Endothelial cell (in vitro differentiated cells): ENCODE data around the gene CTAG2. TPM values are rescaled to one million over a fixed set of nuclear protein-coding genes. Genes with fewer than 3 reads are reported as not detected.
"Not testable (repeated sequence)": the region's sequence is repeated elsewhere in the genome, so short reads cannot be mapped to it uniquely, and the experiment has no call there.

Experiments
- DNase-seq: peaks from one replicate; pipeline ENCODE4 v3.0.0; 2021; ENCODE audit warnings: low spot score
- H3K27ac Mint-ChIP-seq: one replicate; pipeline ENCODE4 v1.8.0; 2021; ENCODE audit warnings: mixed read lengths, inconsistent platforms; ENCODE audit not compliant: unreplicated experiment
- H3K27me3 Mint-ChIP-seq: one replicate; pipeline ENCODE4 v1.8.0; 2021; ENCODE audit warnings: mild to moderate bottlenecking, moderate library complexity, mixed read lengths, inconsistent platforms; ENCODE audit not compliant: unreplicated experiment
- H3K36me3 Mint-ChIP-seq: one replicate; pipeline ENCODE4 v1.8.0; 2021; ENCODE audit warnings: mild to moderate bottlenecking, low read depth, mixed read lengths, inconsistent platforms; ENCODE audit not compliant: unreplicated experiment
- H3K4me1 Mint-ChIP-seq: one replicate; pipeline ENCODE4 v1.8.0; 2021; ENCODE audit warnings: mild to moderate bottlenecking, mixed read lengths, inconsistent platforms; ENCODE audit not compliant: unreplicated experiment
- H3K4me3 Mint-ChIP-seq: one replicate; pipeline ENCODE4 v1.8.0; 2021; ENCODE audit warnings: mild to moderate bottlenecking, mixed read lengths, inconsistent platforms; ENCODE audit not compliant: unreplicated experiment
- H3K9me3 Mint-ChIP-seq: one replicate; pipeline ENCODE4 v1.8.0; 2021; ENCODE audit warnings: mixed read lengths, inconsistent platforms; ENCODE audit not compliant: unreplicated experiment
- CTCF ChIP-seq: fragments of 200-600 bp; sonication (generic); IDR thresholded peaks from one replicate; pipeline ENCODE4 v1.5.0; 2021; ENCODE audit warnings: antibody characterized with exemption; ENCODE audit not compliant: unreplicated experiment
- total RNA-seq: library from RNA; stranded (reverse); fragmentation: NEBNext Ultra II Directional; extraction: Animal tissue kit (Norgen Biotek cat#: 25700); gene quantifications from one replicate; pipeline ENCODE4 v1.2.1, GENCODE V29; 2021; ENCODE audit not compliant: unreplicated experiment

CTAG2 gene
- total RNA-seq, 1 donor from 2014 or later = not detected

DNA sequence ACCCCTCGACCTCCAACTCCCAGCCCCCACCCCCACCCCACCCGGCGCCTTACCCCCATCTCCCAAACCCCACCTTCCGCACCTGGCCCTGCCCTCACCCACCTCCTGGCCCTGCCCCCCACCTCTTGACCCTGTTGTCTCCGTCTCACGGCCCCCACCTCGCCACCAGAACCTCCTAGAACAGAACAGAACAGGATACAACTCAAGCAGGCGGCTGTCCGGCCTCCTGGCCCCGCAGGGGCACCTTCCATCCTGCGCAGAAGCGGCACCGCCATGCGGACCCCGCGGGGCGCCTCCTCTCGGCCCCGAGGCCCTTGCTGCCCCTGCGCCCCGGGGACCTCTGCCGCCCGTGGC is 354 bp downstream of the CTAG2 start:
- Mint-ChIP-seq H3K36me3 (no peaks in the 10 kb centered on the region), H3K4me1 (peaks cover 5% of the 10 kb centered on the region), H3K9me3 (no peaks in the 10 kb centered on the region), H3K27me3 (peaks cover 5% of the 10 kb centered on the region), H3K27ac (no peak overlapping the region), H3K4me3 (no peak overlapping the region)
- DNase-seq = no peak
- TF ChIP-seq CTCF = no peak

- peaks cover 5% of the 10 kb centered on the region for H3K4me1 Mint-ChIP-seq
These were observed 900 bp downstream of the CTAG2 start for GRCh38 chrX:154652311-154653047.

DNA sequence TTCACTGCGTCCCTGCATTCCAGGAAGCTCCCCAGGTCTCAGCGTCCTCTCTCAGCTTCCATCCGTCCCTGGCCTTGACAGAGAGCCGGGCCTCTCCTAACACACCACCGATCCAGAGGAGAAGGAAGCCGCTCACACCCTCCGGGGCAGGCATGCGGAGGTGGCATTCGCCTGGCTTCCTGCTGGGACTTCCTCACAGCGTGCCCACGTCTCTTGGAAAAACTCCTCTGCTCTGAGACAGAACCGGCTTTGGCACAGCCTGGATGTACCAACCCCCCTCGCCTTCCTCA is 3.2 kb downstream of the CTAG2 start:
- Mint-ChIP-seq H3K4me1 (peaks cover 5% of the 10 kb centered on the region), H3K4me3 (no peak overlapping the region), H3K27me3 (peaks cover 5% of the 10 kb centered on the region), H3K36me3 (no peaks in the 10 kb centered on the region), H3K9me3 (no peaks in the 10 kb centered on the region), H3K27ac (no peak overlapping the region)
- no peak for DNase-seq
- no peak for TF ChIP-seq CTCF

More at GRCh38 chrX:154652311-154653047, 900 bp downstream of the CTAG2 start:
- H3K27me3 Mint-ChIP-seq = peaks cover 5% of the 10 kb centered on the region
- no peaks in the 10 kb centered on the region for H3K36me3 Mint-ChIP-seq
- TF ChIP-seq CTCF = no peak
- H3K4me3 Mint-ChIP-seq = no peak overlapping the region
- H3K27ac Mint-ChIP-seq = no peak overlapping the region
- no peak for DNase-seq
- no peaks in the 10 kb centered on the region for H3K9me3 Mint-ChIP-seq

- Mint-ChIP-seq H3K4me3 (no peak overlapping the region), H3K4me1 (peaks cover 5% of the 10 kb centered on the region), H3K9me3 (no peaks in the 10 kb centered on the region), H3K27me3 (peaks cover 5% of the 10 kb centered on the region), H3K27ac (no peak overlapping the region), H3K36me3 (no peaks in the 10 kb centered on the region)
- DNase-seq = no peak
- TF ChIP-seq CTCF = no peak
These were observed 3.7 kb downstream of the CTAG2 start for GRCh38 chrX:154649503-154650220.

DNA sequence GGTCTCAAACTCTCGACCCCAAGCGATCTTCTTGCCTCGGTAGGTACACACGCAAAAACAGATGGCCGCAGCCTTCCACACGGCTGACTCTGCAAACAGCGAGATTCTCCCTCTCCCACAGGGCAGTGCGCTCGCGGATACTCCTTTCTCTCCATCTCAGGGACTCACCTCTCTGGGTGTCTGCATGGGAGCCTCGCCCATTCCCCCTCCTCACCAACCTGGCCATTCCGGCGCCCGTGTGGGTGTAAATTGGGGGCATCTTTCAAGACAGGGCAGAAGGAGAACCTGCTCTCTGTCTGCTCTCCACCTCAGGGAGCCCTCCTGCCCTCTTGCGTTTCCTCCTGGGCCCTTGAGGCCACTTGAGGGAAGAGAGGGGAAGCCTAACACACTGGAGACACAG is 4.4 kb downstream of the CTAG2 start:
- Mint-ChIP-seq H3K36me3 (no peaks in the 10 kb centered on the region), H3K4me3 (no peak overlapping the region), H3K27me3 (peaks cover 5% of the 10 kb centered on the region), H3K27ac (no peak overlapping the region), H3K9me3 (no peaks in the 10 kb centered on the region), H3K4me1 (peaks cover 5% of the 10 kb centered on the region)
- no peak for TF ChIP-seq CTCF
- no peak for DNase-seq

GRCh38 chrX:154645745-154646378 is 7.5 kb downstream of the CTAG2 start:
- not testable (repeated sequence) for H3K4me1 Mint-ChIP-seq, DNase-seq, H3K36me3 Mint-ChIP-seq, H3K4me3 Mint-ChIP-seq, H3K9me3 Mint-ChIP-seq, H3K27me3 Mint-ChIP-seq, H3K27ac Mint-ChIP-seq

DNA sequence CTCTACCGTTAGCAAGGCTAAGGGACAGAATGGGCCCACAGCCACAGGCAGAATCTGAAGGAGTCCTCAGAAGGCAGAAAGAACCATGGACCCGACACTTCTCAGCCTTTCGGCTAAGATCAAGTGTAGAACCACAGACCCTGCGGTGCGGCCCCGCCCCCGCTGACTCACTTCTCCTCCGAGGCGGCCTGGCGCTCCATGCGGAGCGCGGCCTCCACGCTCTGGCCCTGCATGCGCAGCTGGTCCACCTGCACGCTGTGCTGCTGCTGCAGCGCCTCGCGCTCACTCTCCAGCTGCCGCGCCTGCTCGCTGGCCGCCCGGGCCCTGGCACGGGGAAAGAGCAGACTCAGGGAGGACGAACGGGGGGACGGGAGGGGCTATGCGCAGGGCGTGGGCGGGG is 9.7 kb downstream of the CTAG2 start:
- H3K4me3 Mint-ChIP-seq, H3K4me1 Mint-ChIP-seq, H3K27ac Mint-ChIP-seq, H3K27me3 Mint-ChIP-seq, H3K36me3 Mint-ChIP-seq, DNase-seq, H3K9me3 Mint-ChIP-seq: not testable (repeated sequence)
